Pancreas (tissue), 10 donors: ENCODE data around the gene CLSTN1. TPM values are rescaled to one million over a fixed set of nuclear protein-coding genes. Genes with fewer than 3 reads are reported as not detected.
"Not testable (repeated sequence)": the region's sequence is repeated elsewhere in the genome, so short reads cannot be mapped to it uniquely, and the experiment has no call there.

ENCODE experiments used
- ATAC-seq, 4 donors: fragments of 200-7000 bp; cut with Tn5 transposase; one replicate each; pipeline versions ENCODE4 v1.8.0 to v1.9.1; 2020; ENCODE audit warnings: mild to moderate bottlenecking in 4 of 4, moderate library complexity in 4 of 4
- DNase-seq, 6 donors: peaks; one replicate each; pipeline ENCODE4 v3.0.0-alpha.2; 2020
- FAIRE-seq: peaks from 2 replicates; lab custom pipeline; 2012; peaks lifted over from hg19 to GRCh38; lab: Jason Lieb, UNC
- H3K27ac ChIP-seq, 4 donors: fragments of 200-600 bp; sonication (generic); 1 replicate in 3 of 4; 2 replicates in 1 of 4; pipeline versions ENCODE4 v1.5.0 to v1.8.0; 2020
- H3K27me3 ChIP-seq, 4 donors: fragments of 200-600 bp; one replicate each; pipeline ENCODE4 v1.8.0; 2021
- H3K36me3 ChIP-seq, 3 donors: fragments of 200-600 bp; sonication (generic) in 1 of 3; one replicate each; pipeline versions ENCODE4 v1.5.0 to v1.8.0; 2020 to 2021
- H3K4me1 ChIP-seq, 3 donors: fragments of 200-600 bp; one replicate each; pipeline ENCODE4 v1.8.0; 2021
- H3K4me3 ChIP-seq, 4 donors: fragments of 200-600 bp; sonication (generic) in 2 of 4; one replicate each; pipeline versions ENCODE4 v1.5.0 to v1.8.0; 2020 to 2021
- H3K9me3 ChIP-seq, 4 donors: fragments of 200-600 bp; one replicate each; pipeline ENCODE4 v1.8.0; 2021
- CTCF ChIP-seq, 4 donors: fragments of 200-600 bp; sonication (generic) in 3 of 4; IDR thresholded peaks; one replicate each; pipeline versions ENCODE4 v1.5.0 to v1.8.0; 2021; ENCODE audit warnings: antibody characterized with exemption in 4 of 4
- WGBS, 2 donors: extraction: QIAGEN DNeasy Blood & Tissue Kit; methylation state at CpG; one replicate each; pipeline ENCODE4 v1.1.7; 2013; 5-methylcytosine and 5-hydroxymethylcytosine counted together
- intact Hi-C, 3 donors: fragments of 100-400 bp; cut with DNase I; formaldehyde crosslinking; loops; one replicate each; pipeline versions ENCODE4 v1.11.1 to v1.14.2; 2022
- polyA plus RNA-seq, 2 donors: library from polyadenylated mRNA; stranded (reverse); fragments of 200-250 nt; gene quantifications; one replicate each; pipeline ENCODE4 v1.2.3, GENCODE V29; 2013
- total RNA-seq, 6 donors: library from RNA; stranded (reverse); fragmentation: NEBNext Ultra II Directional in 4 of 6; extraction: Animal tissue kit (Norgen Biotek cat#: 25700) in 4 of 6; gene quantifications; one replicate each; pipeline versions ENCODE4 v1.2.1 to v1.2.4, GENCODE V29; 2021 to 2023
- donor health status: healthy with polysubstance abuse.
- donor health status: DM: no; HTN: no; CAD: no; lungs with moderate emphysema.
- donor health status: DM: no; HTN: no; CAD: no.
- donor health status: control.
- donor health status: control.
- donor health status: Bipolar disorder and iron deficiency.
- donor health status: DM: yes; HTN: yes; CAD: no.
- donor health status: DM: no; HTN: no; CAD: no.
- donor health status: DM: no; HTN: no; CAD: no.
- donor health status: DM: yes; HTN: yes; CAD: no.

The CLSTN1 gene
- total and polyA plus RNA-seq, 8 donors = 44.2 to 73.5 (median 61.8) TPM

GRCh38 chr1:9763914-9764313 is 59.9 kb downstream of the CLSTN1 start:
- WGBS, 2 donors = 87 to 91% methylated on average over 2 of the region's 2 CpGs
- H3K4me3 ChIP-seq = no peak overlapping the region
- TF ChIP-seq CTCF (IDR thresholded peaks at IDR 0.05) = no peak
- FAIRE-seq (no peak), ATAC-seq (no peak), DNase-seq (no peak)
- H3K27me3 ChIP-seq = no peaks in the 10 kb centered on the region
- intact Hi-C loops = no loop called here
- H3K27ac ChIP-seq = no peak overlapping the region
- no peaks in the 10 kb centered on the region for H3K36me3 ChIP-seq
- no peaks in the 10 kb centered on the region for H3K9me3 ChIP-seq
- peaks cover 0 to 3% (median 0%) of the 10 kb centered on the region in 3 donors for H3K4me1 ChIP-seq

- intact Hi-C loops, ATAC-seq, H3K27ac ChIP-seq, DNase-seq, H3K4me3 ChIP-seq, H3K4me1 ChIP-seq, FAIRE-seq, H3K36me3 ChIP-seq, H3K27me3 ChIP-seq, H3K9me3 ChIP-seq: not testable (repeated sequence)
- 93 to 94% methylated on average over 25 of the region's 25 CpGs for WGBS, 2 donors
These were observed 61.3 kb downstream of the CLSTN1 start for GRCh38 chr1:9762446-9762845.

- no peak for FAIRE-seq
- WGBS, 2 donors = 96 to 98% methylated on average over 9 of the region's 9 CpGs
- Histone ChIP-seq H3K4me3 (no peak overlapping the region), H3K9me3 (no peaks in the 10 kb centered on the region), H3K4me1 (peaks cover 0 to 3% (median 0%) of the 10 kb centered on the region in 3 donors), H3K27me3 (no peaks in the 10 kb centered on the region), H3K27ac (no peak overlapping the region), H3K36me3 (no peaks in the 10 kb centered on the region)
- intact Hi-C loops = no loop called here
- TF ChIP-seq CTCF (IDR thresholded peaks at IDR 0.05) = no peak
- ATAC-seq = no peak
- no peak for DNase-seq
These were observed 61.9 kb downstream of the CLSTN1 start for GRCh38 chr1:9761855-9762254.

- Histone ChIP-seq H3K27me3 (no peaks in the 10 kb centered on the region), H3K4me1 (peaks cover 0 to 3% (median 0%) of the 10 kb centered on the region in 3 donors), H3K4me3 (no peak overlapping the region), H3K36me3 (no peaks in the 10 kb centered on the region), H3K9me3 (no peaks in the 10 kb centered on the region), H3K27ac (no peak overlapping the region)
- TF ChIP-seq CTCF (IDR thresholded peaks at IDR 0.05) = no peak
- WGBS, 2 donors = 96 to 98% methylated on average over 6 of the region's 6 CpGs
- intact Hi-C loops = no loop called here
- FAIRE-seq (no peak), DNase-seq (peak in 1 of 6 donors; percentile 26), ATAC-seq (no peak)
These were observed 62.9 kb downstream of the CLSTN1 start for GRCh38 chr1:9760824-9761223.

- Histone ChIP-seq H3K4me3 (no peak overlapping the region), H3K36me3 (no peaks in the 10 kb centered on the region), H3K9me3 (no peaks in the 10 kb centered on the region), H3K27ac (no peak overlapping the region), H3K27me3 (no peaks in the 10 kb centered on the region), H3K4me1 (peaks cover 0 to 3% (median 0%) of the 10 kb centered on the region in 3 donors)
- intact Hi-C loops = no loop called here
- no peak for TF ChIP-seq CTCF (IDR thresholded peaks at IDR 0.05)
- peak in 1 of 4 donors; percentile 59 for ATAC-seq
- WGBS, 2 donors = 77 to 81% methylated on average over 2 of the region's 2 CpGs
- no peak for FAIRE-seq
- no peak for DNase-seq
These were observed 63.8 kb downstream of the CLSTN1 start for GRCh38 chr1:9759939-9760338.
